ENCODE measurements around the gene ACD. TPM values are rescaled to one million over a fixed set of nuclear protein-coding genes. Genes with fewer than 3 reads are reported as not detected.
A peak's percentile ranks its signal among the peaks of the same experiment; 100 is the strongest.

The ACD gene
- total RNA-seq, 1 donor from 2014 or later, result 7.3 TPM

- no peak for DNase-seq
Observed at GRCh38 chr16:67675999-67676398, 15.9 kb upstream of the ACD start.

GRCh38 chr16:67675579-67675935 lies 15.5 kb upstream of the ACD start:
- DNase-seq, result no peak

GRCh38 chr16:67674851-67675578 lies 15.0 kb upstream of the ACD start:
- DNase-seq, result no peak

- peak; percentile 35 for DNase-seq
Observed at GRCh38 chr16:67673712-67674580, 13.9 kb upstream of the ACD start.

GRCh38 chr16:67672739-67673662 lies 12.9 kb upstream of the ACD start:
- peak; percentile 59 for DNase-seq

GRCh38 chr16:67672306-67672705 lies 12.2 kb upstream of the ACD start:
- no peak for DNase-seq

GRCh38 chr16:67669499-67670101 lies 9.5 kb upstream of the ACD start:
- no peak for DNase-seq

GRCh38 chr16:67668495-67669157 lies 8.6 kb upstream of the ACD start:
- DNase-seq, result no peak

GRCh38 chr16:67667817-67668494 lies 7.9 kb upstream of the ACD start:
- peak; percentile 95 for DNase-seq

- DNase-seq, result no peak
Observed at GRCh38 chr16:67667453-67667816, 7.4 kb upstream of the ACD start.

GRCh38 chr16:67666559-67667452 lies 6.7 kb upstream of the ACD start, which contains the start of the genes C16orf86 and ENKD1:
C16orf86 (plus strand) TSS chr16:67666814; CDS start chr16:67666971, 157 bp downstream.
ENKD1 (minus strand) TSS chr16:67666750; CDS start chr16:67666442, 308 bp downstream.
- DNase-seq, result peak; percentile 87

- DNase-seq, result no peak
Observed at GRCh38 chr16:67666032-67666551, 6.0 kb upstream of the ACD start.

- no peak for DNase-seq
Observed at GRCh38 chr16:67665598-67665997, 5.5 kb upstream of the ACD start.

- no peak for DNase-seq
Observed at GRCh38 chr16:67664871-67665270, 4.8 kb upstream of the ACD start.

- no peak for DNase-seq
Observed at GRCh38 chr16:67664258-67664657, 4.2 kb upstream of the ACD start.

GRCh38 chr16:67663877-67664222 lies 3.8 kb upstream of the ACD start:
- no peak for DNase-seq

GRCh38 chr16:67663151-67663876 lies 3.3 kb upstream of the ACD start:
- DNase-seq, result no peak

- no peak for DNase-seq
Observed at GRCh38 chr16:67662653-67663010, 2.6 kb upstream of the ACD start.

All from tongue (tissue), 2 donors.